ENCODE measurements around the gene NOD2. TPM values are rescaled to one million over a fixed set of nuclear protein-coding genes. Genes with fewer than 3 reads are reported as not detected.

Gene NOD2
- total RNA-seq, 4 donors from 2014 or later = 0.40 to 1.6 (median 0.68) TPM

- no peak for DNase-seq
- no peak for TF ChIP-seq POLR2A (IDR thresholded peaks at IDR 0.05)
- TF ChIP-seq CTCF (IDR thresholded peaks at IDR 0.05) = no peak
- Histone ChIP-seq H3K4me1 (no peaks in the 10 kb centered on the region), H3K36me3 (no peaks in the 10 kb centered on the region), H3K4me3 (replicated peaks in 1 of 3) (no peak overlapping the region), H3K9me3 (no peaks in the 10 kb centered on the region), H3K27ac (no peak overlapping the region), H3K27me3 (no peaks in the 10 kb centered on the region)
- intact Hi-C loops (cut with DNase I) = no loop called here
- WGBS, 2 donors = 60 to 69% methylated on average over 4 of the region's 4 CpGs
Measured at GRCh38 chr16:50717091-50717490, 23.7 kb downstream of the NOD2 start.

GRCh38 chr16:50717494-50717893 lies 24.1 kb downstream of the NOD2 start:
- H3K9me3 ChIP-seq = no peaks in the 10 kb centered on the region
- no peaks in the 10 kb centered on the region for H3K27me3 ChIP-seq
- no peaks in the 10 kb centered on the region for H3K36me3 ChIP-seq
- no peak overlapping the region for H3K4me3 ChIP-seq (replicated peaks in 1 of 3)
- intact Hi-C loops (cut with DNase I) = no loop called here
- no peak overlapping the region for H3K27ac ChIP-seq
- no peaks in the 10 kb centered on the region for H3K4me1 ChIP-seq
- no peak for DNase-seq
- no peak for TF ChIP-seq POLR2A (IDR thresholded peaks at IDR 0.05)
- TF ChIP-seq CTCF (IDR thresholded peaks at IDR 0.05) = no peak
- 87 to 100% methylated on average over 5 of the region's 5 CpGs for WGBS, 2 donors

- WGBS, 2 donors = 76 to 87% methylated on average over 16 of the region's 16 CpGs
- TF ChIP-seq POLR2A (IDR thresholded peaks at IDR 0.05) (no peak), CTCF (IDR thresholded peaks at IDR 0.05) (no peak)
- no peaks in the 10 kb centered on the region for H3K9me3 ChIP-seq
- H3K4me1 ChIP-seq = no peaks in the 10 kb centered on the region
- intact Hi-C loops (cut with DNase I) = no loop called here
- no peaks in the 10 kb centered on the region for H3K36me3 ChIP-seq
- no peak for DNase-seq
- H3K27ac ChIP-seq = no peak overlapping the region
- H3K27me3 ChIP-seq = no peaks in the 10 kb centered on the region
- H3K4me3 ChIP-seq (replicated peaks in 1 of 3) = no peak overlapping the region
Measured at GRCh38 chr16:50718061-50718760, 24.8 kb downstream of the NOD2 start.

- intact Hi-C loops (cut with DNase I) = no loop called here
- H3K27ac ChIP-seq = no peak overlapping the region
- TF ChIP-seq CTCF (IDR thresholded peaks at IDR 0.05) (no peak), POLR2A (IDR thresholded peaks at IDR 0.05) (no peak)
- no peaks in the 10 kb centered on the region for H3K4me1 ChIP-seq
- no peaks in the 10 kb centered on the region for H3K36me3 ChIP-seq
- no peaks in the 10 kb centered on the region for H3K9me3 ChIP-seq
- WGBS, 2 donors = 63 to 77% methylated on average over 8 to 9 of the region's 9 CpGs
- no peak overlapping the region for H3K4me3 ChIP-seq (replicated peaks in 1 of 3)
- no peak for DNase-seq
- no peaks in the 10 kb centered on the region for H3K27me3 ChIP-seq
Measured at GRCh38 chr16:50718761-50719400, 25.5 kb downstream of the NOD2 start.

Measured in thyroid gland (tissue), 4 donors.